Measurements from ENCODE around the gene CCBE1. TPM values are rescaled to one million over a fixed set of nuclear protein-coding genes. Genes with fewer than 3 reads are reported as not detected.
A peak's percentile ranks its signal among the peaks of the same experiment; 100 is the strongest.

Gene CCBE1
- total and polyA plus RNA-seq, 4 donors: 3.4 to 59.0 (median 21.9) TPM

- Histone ChIP-seq H3K27me3 (ENCODE audit: control insufficient read depth in 3 of 3, insufficient read depth in 3 of 3, low read length in 2 of 3) (no peaks in the 10 kb centered on the region), H3K27ac (ENCODE audit: low read depth in 1 of 2, low read length in 1 of 2) (no peak overlapping the region), H3K9me3 (ENCODE audit: control insufficient read depth in 4 of 4, insufficient read depth in 3 of 4, low read length in 3 of 4) (no peaks in the 10 kb centered on the region), H3K4me1 (ENCODE audit: control insufficient read depth in 5 of 5, insufficient read depth in 5 of 5, low read length in 5 of 5) (peaks cover 0 to 64% (median 15%) of the 10 kb centered on the region in 5 donors), H3K4me3 (no peak overlapping the region), H3K9ac (ENCODE audit: insufficient read depth in 1 of 2, low read length in 2 of 2) (no peak overlapping the region), H3K36me3 (ENCODE audit: control insufficient read depth in 4 of 4, insufficient read depth in 4 of 4, low read length in 4 of 4) (no peaks in the 10 kb centered on the region)
- TF ChIP-seq CTCF (IDR thresholded peaks at IDR 0.05; ENCODE audit: control extremely low read depth, extremely low read depth): no peak
- DNase-seq (no peak), ATAC-seq (ENCODE audit: insufficient read depth, low FRiP score) (no peak)
- 73 to 82% methylated on average over 5 of the region's 5 CpGs for WGBS, 2 donors
Measured at GRCh38 chr18:59485382-59485781, 211.8 kb downstream of the CCBE1 start.

DNA sequence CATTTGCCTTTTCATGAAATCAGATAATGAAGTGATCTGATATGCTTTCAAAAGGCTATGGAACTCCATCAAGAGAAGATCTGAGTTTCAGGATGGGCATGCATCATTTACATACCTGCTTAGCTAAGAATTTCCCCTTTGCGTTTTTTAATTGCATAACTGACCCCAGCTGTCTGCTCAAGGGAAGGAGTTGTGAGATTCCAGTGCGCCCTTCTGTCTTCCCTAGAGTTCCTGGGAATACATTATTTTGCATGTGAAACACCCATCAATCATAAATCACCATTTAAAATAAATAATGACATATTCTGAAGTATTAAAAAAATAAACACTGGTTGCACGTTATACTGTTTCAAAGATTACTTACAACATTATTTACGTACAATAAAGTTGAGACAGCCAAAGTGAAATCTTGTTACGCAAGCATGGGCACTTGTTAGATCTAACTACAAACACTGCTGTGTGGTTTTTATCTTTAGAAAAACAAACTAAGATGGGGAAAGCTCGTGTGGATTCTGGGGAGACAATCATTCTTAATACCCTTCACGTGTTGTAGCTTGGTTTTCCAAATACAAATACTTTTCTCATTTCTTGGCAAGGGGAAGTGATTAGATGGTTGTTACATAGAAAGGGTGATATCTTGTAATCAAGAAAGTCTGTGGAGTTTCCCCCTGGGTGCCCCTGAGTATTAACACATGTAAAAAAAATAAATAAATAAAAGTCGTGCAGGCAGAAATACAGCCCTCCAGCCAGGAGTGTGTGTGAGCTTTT lies 212.5 kb downstream of the CCBE1 start:
- no peak for TF ChIP-seq CTCF (IDR thresholded peaks at IDR 0.05; ENCODE audit: control extremely low read depth, extremely low read depth)
- Histone ChIP-seq H3K27ac (ENCODE audit: low read depth in 1 of 2, low read length in 1 of 2) (no peak overlapping the region), H3K9me3 (ENCODE audit: control insufficient read depth in 4 of 4, insufficient read depth in 3 of 4, low read length in 3 of 4) (no peaks in the 10 kb centered on the region), H3K4me3 (no peak overlapping the region), H3K36me3 (ENCODE audit: control insufficient read depth in 4 of 4, insufficient read depth in 4 of 4, low read length in 4 of 4) (no peaks in the 10 kb centered on the region), H3K9ac (ENCODE audit: insufficient read depth in 1 of 2, low read length in 2 of 2) (no peak overlapping the region), H3K4me1 (ENCODE audit: control insufficient read depth in 5 of 5, insufficient read depth in 5 of 5, low read length in 5 of 5) (peaks cover 0 to 71% (median 15%) of the 10 kb centered on the region in 5 donors), H3K27me3 (ENCODE audit: control insufficient read depth in 3 of 3, insufficient read depth in 3 of 3, low read length in 2 of 3) (no peaks in the 10 kb centered on the region)
- WGBS, 2 donors: 15 to 30% methylated on average over 8 of the region's 8 CpGs
- DNase-seq: peak; percentile 60 to 94 (median 93)
- peak; percentile 27 for ATAC-seq (ENCODE audit: insufficient read depth, low FRiP score)

DNA sequence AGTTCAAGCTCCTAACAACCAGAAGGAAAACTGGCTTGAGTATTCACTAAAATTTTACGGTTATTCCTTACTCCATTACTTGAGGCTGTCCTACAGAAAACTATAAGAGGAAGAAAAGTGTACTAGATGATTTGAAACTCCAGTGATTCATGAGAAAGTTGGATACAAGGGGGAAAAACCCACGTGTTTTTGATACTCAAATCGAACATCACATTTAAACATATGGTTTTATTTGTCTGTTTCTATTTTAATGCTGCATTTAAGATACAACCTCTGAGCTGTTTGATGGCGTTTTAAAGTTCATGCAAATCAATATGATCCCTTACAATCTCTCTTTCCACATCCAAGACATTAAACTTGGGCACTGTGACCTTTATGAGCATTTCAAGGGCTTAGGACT lies 213.1 kb downstream of the CCBE1 start:
- Histone ChIP-seq H3K27ac (ENCODE audit: low read depth in 1 of 2, low read length in 1 of 2) (no peak overlapping the region), H3K36me3 (ENCODE audit: control insufficient read depth in 4 of 4, insufficient read depth in 4 of 4, low read length in 4 of 4) (no peaks in the 10 kb centered on the region), H3K4me3 (no peak overlapping the region), H3K9me3 (ENCODE audit: control insufficient read depth in 4 of 4, insufficient read depth in 3 of 4, low read length in 3 of 4) (no peaks in the 10 kb centered on the region), H3K27me3 (ENCODE audit: control insufficient read depth in 3 of 3, insufficient read depth in 3 of 3, low read length in 2 of 3) (no peaks in the 10 kb centered on the region), H3K4me1 (ENCODE audit: control insufficient read depth in 5 of 5, insufficient read depth in 5 of 5, low read length in 5 of 5) (peaks cover 0 to 77% (median 15%) of the 10 kb centered on the region in 5 donors), H3K9ac (ENCODE audit: insufficient read depth in 1 of 2, low read length in 2 of 2) (no peak overlapping the region)
- ATAC-seq (ENCODE audit: insufficient read depth, low FRiP score) (no peak), DNase-seq (no peak)
- TF ChIP-seq CTCF (IDR thresholded peaks at IDR 0.05; ENCODE audit: control extremely low read depth, extremely low read depth): no peak
- WGBS, 2 donors: 62 to 72% methylated on average over 4 of the region's 4 CpGs
